Adrenal gland (tissue), 5 donors: ENCODE results near the gene KRTAP10-6.

Source experiments
- POLR2A ChIP-seq, 2 donors: fragments of 450-650 bp; IDR thresholded peaks; one replicate each; pipeline ENCODE4 v1.6.1; 2017; ENCODE audit warnings: antibody characterized with exemption in 2 of 2, mild to moderate bottlenecking in 2 of 2, moderate library complexity in 1 of 2
- TF ChIP-seq, protein P1 (sequence below), 6 experiments: fragments of 450-650 bp in 4 of 6; fragments of 200-600 bp in 2 of 6; sonication (generic) in 1 of 6; IDR thresholded peaks; 1 replicate in 5 of 6; 2 replicates in 1 of 6; pipeline versions ENCODE4 v1.5.1 to v1.8.0; 2016 to 2021; ENCODE audit warnings: antibody characterized with exemption in 6 of 6, mild to moderate bottlenecking in 2 of 6, moderate library complexity in 1 of 6
- donor health status: DM: no; HTN: no; CAD: no.

DNA sequence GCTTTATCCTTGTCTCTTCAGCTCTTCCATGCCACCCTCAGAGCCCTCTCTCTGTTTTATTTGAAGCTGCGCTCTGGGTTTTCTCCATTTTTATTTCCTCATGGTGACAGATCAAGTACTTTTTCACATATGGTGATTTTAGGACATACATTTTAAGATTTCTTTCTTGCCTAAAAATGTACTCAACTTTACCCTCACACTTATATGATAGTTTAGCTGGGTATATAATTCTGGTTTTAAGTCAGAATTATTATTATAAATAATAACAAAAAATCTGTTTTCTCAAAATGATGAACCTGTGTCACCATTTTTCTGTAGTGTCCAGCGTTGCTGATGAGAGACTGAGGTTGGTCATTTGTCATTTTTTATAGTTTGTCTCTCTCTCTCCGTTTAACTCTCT, 11.1 kb downstream of the KRTAP10-6 start:
- TF ChIP-seq, protein P1, sequence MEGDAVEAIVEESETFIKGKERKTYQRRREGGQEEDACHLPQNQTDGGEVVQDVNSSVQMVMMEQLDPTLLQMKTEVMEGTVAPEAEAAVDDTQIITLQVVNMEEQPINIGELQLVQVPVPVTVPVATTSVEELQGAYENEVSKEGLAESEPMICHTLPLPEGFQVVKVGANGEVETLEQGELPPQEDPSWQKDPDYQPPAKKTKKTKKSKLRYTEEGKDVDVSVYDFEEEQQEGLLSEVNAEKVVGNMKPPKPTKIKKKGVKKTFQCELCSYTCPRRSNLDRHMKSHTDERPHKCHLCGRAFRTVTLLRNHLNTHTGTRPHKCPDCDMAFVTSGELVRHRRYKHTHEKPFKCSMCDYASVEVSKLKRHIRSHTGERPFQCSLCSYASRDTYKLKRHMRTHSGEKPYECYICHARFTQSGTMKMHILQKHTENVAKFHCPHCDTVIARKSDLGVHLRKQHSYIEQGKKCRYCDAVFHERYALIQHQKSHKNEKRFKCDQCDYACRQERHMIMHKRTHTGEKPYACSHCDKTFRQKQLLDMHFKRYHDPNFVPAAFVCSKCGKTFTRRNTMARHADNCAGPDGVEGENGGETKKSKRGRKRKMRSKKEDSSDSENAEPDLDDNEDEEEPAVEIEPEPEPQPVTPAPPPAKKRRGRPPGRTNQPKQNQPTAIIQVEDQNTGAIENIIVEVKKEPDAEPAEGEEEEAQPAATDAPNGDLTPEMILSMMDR (IDR thresholded peaks at IDR 0.05): no peak
- TF ChIP-seq POLR2A (IDR thresholded peaks at IDR 0.05): no peak
